Pulmonary artery endothelial cell (primary cell): ENCODE measurements around the gene CIDEB. TPM values are rescaled to one million over a fixed set of nuclear protein-coding genes. Genes with fewer than 3 reads are reported as not detected.

Experiments used
- DNase-seq: peaks from one replicate; pipeline ENCODE4 v3.0.0-alpha.2; 2011; ENCODE audit warnings: low read depth, low spot score
- total RNA-seq: library from RNA; depleted of rRNA; stranded (reverse); fragments of >200 nt; gene quantifications from 2 replicates; pipeline ENCODE4 v1.2.3, GENCODE V29; 2014

The CIDEB gene
- total RNA-seq, 1 donor from 2014 or later, result 1.1 TPM

DNA sequence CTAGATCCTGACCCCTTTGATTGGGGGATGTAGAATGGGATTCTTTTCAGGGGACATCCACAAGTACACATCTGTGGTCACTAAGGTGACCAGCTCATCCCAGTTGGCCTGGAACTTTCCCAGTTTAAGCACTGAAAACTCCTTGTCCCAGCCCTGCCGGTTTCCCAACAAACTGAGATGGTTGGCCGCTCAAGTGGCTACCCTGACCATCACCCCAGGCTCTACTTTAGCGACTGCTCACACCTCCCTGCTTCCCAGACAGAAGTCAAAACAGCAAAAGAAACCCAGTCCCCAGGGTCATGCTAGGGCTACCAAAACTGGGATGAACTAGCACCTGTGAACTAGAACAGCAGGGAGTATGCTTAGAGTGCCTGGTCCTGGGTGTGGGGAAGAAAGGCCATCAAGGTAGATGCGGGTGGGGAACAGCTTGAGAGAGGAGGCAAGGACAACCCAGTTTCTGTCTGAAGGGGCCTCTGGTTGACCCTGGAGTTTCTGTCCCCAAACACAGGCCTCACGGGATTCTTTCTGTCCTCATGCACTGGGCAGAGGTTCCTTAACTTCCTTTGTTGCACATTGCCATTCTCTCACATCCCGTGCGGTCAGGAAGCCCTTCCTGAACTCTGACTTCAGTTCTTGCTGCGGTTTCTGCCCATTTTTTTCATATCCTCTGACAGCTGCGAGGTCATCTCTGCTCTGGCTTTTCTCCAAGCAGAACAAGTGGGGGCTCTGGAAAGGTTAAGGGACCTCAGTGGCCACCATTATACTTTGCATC lies 5.1 kb upstream of the CIDEB start:
- DNase-seq, result peak; percentile 63

DNA sequence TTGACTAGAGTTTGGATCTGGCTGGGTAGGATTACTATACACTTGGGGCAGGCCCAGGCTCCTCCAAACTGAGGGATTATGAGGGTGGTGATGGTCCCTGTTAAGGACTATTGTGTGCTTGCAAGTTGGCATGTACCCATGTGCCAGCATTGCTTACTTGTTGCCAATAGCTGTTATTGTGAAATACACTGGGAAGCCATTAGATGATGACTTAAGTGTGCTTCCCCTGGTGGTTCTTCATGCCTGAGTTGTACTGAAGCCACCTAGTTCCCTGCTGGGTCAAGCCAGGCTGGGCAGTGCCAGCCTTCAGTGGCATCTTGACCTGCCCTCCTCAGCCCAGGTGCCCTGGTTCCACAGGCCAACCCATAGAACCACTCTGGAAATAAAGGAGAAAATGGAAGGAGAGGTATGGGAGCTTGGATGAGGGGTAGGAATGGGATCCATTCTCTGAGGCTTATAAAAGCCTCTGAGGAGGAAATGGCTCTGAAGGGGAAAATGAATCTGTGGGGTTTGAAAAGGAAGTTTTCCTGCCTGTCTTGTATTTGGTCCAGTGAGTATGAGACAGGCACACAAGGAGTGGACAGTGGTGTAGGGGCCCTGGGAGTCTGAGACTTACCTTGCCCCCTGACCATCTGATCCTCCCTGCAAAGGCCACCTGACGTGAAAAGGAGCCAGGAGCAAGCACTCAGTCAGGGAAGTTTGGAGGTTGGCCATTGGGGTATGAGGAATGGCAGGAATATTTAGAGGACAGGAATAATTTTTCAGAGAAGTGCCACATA lies 4.2 kb upstream of the CIDEB start:
- DNase-seq, result no peak

DNA sequence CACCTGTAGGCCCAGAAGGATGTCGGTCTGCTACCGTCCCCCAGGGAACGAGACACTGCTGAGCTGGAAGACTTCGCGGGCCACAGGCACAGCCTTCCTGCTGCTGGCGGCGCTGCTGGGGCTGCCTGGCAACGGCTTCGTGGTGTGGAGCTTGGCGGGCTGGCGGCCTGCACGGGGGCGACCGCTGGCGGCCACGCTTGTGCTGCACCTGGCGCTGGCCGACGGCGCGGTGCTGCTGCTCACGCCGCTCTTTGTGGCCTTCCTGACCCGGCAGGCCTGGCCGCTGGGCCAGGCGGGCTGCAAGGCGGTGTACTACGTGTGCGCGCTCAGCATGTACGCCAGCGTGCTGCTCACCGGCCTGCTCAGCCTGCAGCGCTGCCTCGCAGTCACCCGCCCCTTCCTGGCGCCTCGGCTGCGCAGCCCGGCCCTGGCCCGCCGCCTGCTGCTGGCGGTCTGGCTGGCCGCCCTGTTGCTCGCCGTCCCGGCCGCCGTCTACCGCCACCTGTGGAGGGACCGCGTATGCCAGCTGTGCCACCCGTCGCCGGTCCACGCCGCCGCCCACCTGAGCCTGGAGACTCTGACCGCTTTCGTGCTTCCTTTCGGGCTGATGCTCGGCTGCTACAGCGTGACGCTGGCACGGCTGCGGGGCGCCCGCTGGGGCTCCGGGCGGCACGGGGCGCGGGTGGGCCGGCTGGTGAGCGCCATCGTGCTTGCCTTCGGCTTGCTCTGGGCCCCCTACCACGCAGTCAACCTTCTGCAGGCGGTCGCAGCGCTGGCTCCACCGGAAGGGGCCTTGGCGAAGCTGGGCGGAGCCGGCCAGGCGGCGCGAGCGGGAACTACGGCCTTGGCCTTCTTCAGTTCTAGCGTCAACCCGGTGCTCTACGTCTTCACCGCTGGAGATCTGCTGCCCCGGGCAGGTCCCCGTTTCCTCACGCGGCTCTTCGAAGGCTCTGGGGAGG lies 3.1 kb upstream of the CIDEB start, which contains the start of gene LTB4R:
Gene LTB4R (plus strand): TSS at position 857 of the 959 bp plus-strand sequence. CDS start 4,150 bp downstream, outside the sequence.
- DNase-seq, result peak; percentile 53

DNA sequence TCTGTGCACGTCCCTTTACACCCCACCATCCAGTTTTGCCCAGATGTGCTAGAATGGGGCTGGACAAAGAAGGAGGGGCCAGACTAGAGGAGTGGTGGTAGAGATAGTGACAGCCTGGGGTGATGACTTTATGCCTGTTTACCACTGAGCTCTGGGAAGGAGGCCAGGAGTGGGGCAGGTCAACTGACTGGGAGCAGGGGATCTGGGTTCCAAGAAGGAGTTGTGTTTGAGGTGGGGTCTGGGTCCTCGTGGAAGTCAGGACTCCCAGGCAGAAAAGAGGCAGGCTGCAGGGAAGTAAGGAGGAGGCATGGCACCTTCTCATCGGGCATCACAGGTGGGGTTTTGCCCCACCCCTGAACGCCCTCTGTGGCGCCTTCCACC lies 2.5 kb upstream of the CIDEB start:
- DNase-seq, result no peak

GRCh38 chr14:24309538-24310264 lies 1.9 kb upstream of the CIDEB start, which contains the start of gene LTB4R2:
Gene LTB4R2, plus strand, starts transcription at chr14:24310140. Its CDS starts 525 bp downstream, at chr14:24310665.
- DNase-seq, result no peak

- DNase-seq, result no peak
Measured at GRCh38 chr14:24308342-24309124, 756 bp upstream of the CIDEB start.

- no peak for DNase-seq
Measured at GRCh38 chr14:24307156-24307574, 612 bp downstream of the CIDEB start.

- DNase-seq, result no peak
Measured at GRCh38 chr14:24304019-24304387, 3.8 kb downstream of the CIDEB start.

DNA sequence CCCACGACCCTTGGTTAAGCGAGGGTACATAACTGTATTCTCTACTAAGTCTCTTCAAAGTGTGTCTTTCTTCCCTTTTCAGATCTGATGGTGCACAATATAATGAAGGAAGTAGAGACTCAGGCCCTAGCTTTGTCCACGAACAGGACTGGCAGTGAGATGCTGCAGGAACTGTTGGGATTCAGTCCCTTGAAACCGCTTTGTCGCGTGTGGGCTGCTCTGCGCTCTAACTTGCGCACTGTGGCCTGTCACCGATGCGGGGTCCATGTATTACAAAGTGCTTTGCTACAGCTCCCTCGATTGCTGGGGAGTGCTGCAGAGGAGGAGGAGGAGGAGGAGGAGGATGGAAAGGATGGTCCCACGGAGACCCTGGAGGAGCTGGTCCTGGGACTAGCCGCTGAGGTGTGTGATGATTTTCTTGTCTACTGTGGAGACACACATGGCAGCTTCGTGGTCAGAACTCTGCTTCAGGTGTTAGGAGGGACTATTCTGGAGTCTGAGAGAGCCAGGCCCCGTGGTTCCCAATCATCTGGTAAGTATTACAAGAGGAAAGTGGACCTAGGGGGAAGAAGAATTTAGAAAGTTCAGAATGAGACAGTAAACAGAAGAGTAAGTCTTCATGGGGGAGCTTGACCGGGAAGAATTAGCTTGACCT lies 7.3 kb downstream of the CIDEB start:
- no peak for DNase-seq

DNA sequence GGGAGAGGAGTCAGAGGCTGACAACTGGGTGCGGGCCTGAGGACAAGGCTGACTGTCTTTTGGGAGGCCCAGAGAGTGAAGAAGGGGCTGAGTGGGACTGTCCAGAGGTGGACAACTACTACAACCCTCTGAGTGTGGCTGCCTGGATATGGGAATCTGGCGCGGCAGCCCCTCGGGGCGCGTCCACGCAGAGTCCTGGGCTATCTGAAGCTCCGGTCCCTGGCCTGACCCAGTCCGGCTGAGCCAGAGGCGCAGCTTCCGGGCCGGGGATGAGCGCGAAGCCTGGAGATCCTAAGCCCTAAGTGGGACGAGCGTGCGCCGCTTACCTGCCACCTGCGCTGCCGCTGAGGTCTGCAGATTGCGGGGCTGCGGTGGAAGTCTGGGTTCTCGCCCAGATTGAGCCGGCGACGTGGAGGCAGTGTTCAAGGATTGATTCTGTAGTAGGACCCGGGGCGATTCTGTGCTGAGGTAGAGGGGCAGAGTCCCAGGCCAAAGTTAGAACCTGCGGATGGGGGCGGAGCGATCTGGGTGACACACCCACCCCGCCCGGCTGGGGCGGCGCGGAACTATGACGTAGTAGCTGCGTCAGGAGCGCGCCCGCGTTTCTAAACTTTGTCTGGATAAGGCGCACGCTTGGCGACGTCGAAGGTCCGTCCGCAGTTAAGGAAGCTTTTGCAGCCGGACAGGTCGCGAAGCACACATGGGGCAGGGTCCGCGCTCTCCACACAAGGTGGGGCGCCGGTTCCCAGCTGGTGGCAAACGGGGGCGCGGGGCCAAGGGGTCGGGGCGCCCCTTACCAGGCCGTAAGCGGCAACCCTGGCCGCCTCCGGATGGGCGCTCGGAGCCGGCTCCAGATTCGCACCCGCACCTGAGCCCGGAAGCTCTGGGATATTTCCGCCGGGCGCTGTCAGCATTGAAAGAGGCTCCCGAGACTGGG lies 8.3 kb downstream of the CIDEB start, which contains the start of the genes DHRS1 and NOP9:
Gene DHRS1 (minus strand): TSS at position 526 of the 937 bp plus-strand sequence. CDS start 674 bp downstream, outside the sequence.
Gene NOP9 (plus strand): TSS at position 596 of the 937 bp plus-strand sequence. CDS start 105 bp downstream, at position 701.
- DNase-seq, result peak; percentile 59

DNA sequence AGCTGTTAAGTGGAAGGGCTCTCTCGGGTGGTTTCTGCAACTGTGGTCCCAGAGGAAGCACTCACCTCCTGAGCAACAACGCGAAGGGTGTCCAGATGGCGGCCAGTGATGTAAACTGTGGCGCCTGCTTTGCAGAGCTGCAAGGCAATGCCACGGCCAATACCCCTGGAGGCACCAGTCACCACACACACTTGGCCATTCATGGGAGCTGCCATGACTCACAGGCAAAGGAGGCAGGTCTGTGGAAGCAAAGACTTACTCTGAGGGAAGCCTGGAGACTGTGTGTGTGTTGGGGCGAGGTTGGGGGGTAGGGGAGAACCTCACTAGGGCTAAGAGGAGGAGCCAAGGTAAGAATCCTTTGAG lies 8.9 kb downstream of the CIDEB start:
- no peak for DNase-seq

- DNase-seq, result no peak
Measured at GRCh38 chr14:24297190-24297964, 10.4 kb downstream of the CIDEB start.

DNA sequence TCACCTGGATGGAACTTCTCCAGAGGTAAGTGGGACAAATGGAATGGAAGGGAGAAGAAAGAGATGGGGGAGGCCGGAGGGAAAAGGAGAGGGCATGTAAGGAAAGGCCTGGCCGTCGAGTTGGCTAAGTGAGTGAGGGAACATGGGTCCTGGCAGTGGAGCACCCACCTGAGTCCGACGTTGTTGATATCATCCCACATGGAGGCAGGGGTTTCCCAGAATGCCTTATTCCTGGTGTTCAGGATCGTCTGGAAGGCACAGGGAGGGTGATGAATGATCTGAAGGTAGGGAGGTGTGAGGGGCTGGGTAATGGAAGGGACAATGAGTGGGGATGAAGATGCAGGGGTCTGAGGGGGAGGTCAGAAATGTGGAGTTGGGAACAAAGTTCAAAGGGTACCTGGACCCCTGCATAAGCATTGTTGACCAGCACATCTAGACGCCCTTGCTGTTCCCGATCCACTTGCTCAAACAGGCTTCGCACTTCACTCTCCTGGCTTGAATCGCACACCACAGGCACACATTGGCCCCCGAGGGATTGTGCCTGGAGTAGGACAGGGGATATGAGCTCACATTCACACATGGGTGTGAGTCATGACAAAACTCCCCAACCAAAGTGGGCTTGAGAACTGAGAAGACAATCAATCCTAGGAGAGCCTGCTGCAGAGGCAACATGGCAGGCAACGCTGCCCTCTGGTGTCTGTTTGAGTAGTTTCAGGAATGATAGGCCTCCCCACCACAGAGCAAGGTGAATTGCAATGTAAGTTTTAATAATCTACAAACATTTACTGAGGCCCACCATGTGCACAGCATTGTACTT lies 11.2 kb downstream of the CIDEB start:
- peak; percentile 89 for DNase-seq

- no peak for DNase-seq
Measured at GRCh38 chr14:24293525-24293924, 14.3 kb downstream of the CIDEB start.

DNA sequence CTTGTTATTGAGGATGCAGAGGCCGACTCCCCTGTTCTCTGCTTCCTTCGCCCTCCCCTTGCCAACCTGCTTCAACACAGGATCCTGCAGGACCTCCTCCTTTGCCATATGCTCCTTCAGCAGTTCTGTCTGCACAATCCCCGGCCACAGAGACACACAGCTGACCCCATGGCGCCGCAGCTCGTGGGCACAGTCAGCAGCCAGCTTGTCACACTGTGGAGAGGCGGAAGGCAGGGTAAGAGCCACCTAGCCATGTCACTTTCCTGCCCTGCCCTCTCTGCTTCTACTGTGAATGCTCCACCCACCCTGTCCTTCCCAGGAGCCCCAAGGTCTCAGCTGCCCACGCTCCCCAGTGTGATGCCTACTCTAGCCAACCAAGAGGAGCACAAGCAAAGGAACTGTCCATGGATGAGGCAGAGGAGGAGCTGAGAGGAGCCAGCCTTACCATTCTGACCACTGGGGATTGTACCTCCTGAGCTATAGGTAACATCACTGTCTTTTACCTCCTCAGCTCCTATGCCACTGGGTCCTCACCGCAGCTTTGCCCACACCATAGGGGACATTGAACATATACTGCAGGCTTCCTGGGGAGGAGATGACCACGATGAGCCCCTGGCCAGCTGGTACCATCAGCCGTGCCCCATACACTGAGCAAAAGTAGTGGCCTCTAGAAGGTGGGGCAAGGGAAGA lies 15.5 kb downstream of the CIDEB start:
- no peak for DNase-seq
